Muscle of leg (tissue), 11 donors: ENCODE data around the gene TMC8. TPM values are rescaled to one million over a fixed set of nuclear protein-coding genes. Genes with fewer than 3 reads are reported as not detected.
"Not testable (repeated sequence)": the region's sequence is repeated elsewhere in the genome, so short reads cannot be mapped to it uniquely, and the experiment has no call there.

Experiments
- DNase-seq: peaks from one replicate; pipeline ENCODE4 v3.0.0; 2013
- H3K27ac ChIP-seq: one replicate; pipeline ENCODE4 v1.5.1; 2013; ENCODE audit warnings: mild to moderate bottlenecking, low read length, control low read depth
- H3K27me3 ChIP-seq: one replicate; pipeline ENCODE4 v1.6.1; 2013; ENCODE audit warnings: low read length; ENCODE audit not compliant: control insufficient read depth, insufficient read depth
- H3K36me3 ChIP-seq: one replicate; pipeline ENCODE4 v1.6.1; 2013; ENCODE audit warnings: low read length; ENCODE audit not compliant: control insufficient read depth, insufficient read depth
- H3K4me1 ChIP-seq: one replicate; pipeline ENCODE4 v1.6.1; 2013; ENCODE audit warnings: low read length; ENCODE audit not compliant: control insufficient read depth, insufficient read depth
- H3K4me3 ChIP-seq: one replicate; pipeline ENCODE4 v1.5.1; 2013; ENCODE audit warnings: low read length, control low read depth
- H3K9me3 ChIP-seq: replicated peaks from 2 replicates; pipeline ENCODE4 v1.6.1; 2013; ENCODE audit warnings: low read depth, low read length; ENCODE audit not compliant: control insufficient read depth
- WGBS: methylation state at CpG from one replicate; pipeline ENCODE4 v1.1.5; 2013; ENCODE audit warnings: missing lambda C conversion rate; ENCODE audit not compliant: insufficient coverage; 5-methylcytosine and 5-hydroxymethylcytosine counted together
- polyA plus RNA-seq, 8 donors: library from polyadenylated mRNA; unstranded; fragments of 120-200 nt; gene quantifications; one replicate each; pipeline versions ENCODE4 v1.2.1 to v1.2.3, GENCODE V29; 2013; ENCODE audit warnings: inconsistent platforms in 1 of 8, low replicate concordance in 1 of 8; ENCODE audit not compliant: insufficient read length in 8 of 8, insufficient read depth in 1 of 8
- total RNA-seq: library from RNA; stranded (reverse); fragments of 120-200 nt; gene quantifications from one replicate; pipeline ENCODE4 v1.2.4, GENCODE V29; 2013

TMC8 gene
- total and polyA plus RNA-seq, 9 donors = 1.2 to 3.8 (median 2.6) TPM

- Histone ChIP-seq H3K27me3 (peaks cover 38% of the 10 kb centered on the region), H3K36me3 (no peaks in the 10 kb centered on the region), H3K4me3 (no peak overlapping the region), H3K9me3 (no peaks in the 10 kb centered on the region), H3K27ac (no peak overlapping the region), H3K4me1 (peaks cover 32% of the 10 kb centered on the region)
- 52% methylated on average over 3 of the region's 9 CpGs for WGBS
- DNase-seq = no peak
Measured at GRCh38 chr17:78134899-78135385, 4.4 kb downstream of the TMC8 start.

DNA sequence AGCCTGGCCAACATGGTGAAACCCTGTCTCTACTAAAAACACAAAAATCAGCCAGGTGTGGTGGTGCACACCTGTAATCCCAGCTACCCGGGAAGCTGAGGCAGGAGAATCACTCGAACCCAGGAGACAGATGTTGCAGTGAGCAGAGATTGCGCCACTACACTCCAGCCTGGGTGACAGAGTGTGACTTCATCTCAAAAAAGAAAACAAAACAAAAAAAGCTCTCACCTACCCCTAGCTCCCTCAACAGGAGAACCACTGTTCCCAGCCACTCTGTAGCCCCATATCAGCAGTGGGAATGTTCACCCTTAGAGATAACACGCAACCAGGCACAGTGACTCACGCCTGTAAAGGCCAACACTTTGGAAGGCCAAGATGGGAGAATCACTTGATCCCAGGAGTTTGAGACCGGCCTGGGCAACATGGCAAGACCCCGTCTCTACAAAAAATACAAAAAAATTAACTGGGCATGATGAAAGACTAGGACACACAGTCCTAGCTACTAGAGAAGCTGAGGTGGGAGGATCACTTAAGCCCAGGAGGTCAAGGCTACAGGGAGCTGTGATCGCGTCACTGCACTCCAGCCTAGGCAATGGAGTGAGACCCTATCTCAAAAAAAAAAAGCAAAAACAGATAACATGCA, 5.4 kb downstream of the TMC8 start:
- peaks cover 33% of the 10 kb centered on the region for H3K4me1 ChIP-seq

DNA sequence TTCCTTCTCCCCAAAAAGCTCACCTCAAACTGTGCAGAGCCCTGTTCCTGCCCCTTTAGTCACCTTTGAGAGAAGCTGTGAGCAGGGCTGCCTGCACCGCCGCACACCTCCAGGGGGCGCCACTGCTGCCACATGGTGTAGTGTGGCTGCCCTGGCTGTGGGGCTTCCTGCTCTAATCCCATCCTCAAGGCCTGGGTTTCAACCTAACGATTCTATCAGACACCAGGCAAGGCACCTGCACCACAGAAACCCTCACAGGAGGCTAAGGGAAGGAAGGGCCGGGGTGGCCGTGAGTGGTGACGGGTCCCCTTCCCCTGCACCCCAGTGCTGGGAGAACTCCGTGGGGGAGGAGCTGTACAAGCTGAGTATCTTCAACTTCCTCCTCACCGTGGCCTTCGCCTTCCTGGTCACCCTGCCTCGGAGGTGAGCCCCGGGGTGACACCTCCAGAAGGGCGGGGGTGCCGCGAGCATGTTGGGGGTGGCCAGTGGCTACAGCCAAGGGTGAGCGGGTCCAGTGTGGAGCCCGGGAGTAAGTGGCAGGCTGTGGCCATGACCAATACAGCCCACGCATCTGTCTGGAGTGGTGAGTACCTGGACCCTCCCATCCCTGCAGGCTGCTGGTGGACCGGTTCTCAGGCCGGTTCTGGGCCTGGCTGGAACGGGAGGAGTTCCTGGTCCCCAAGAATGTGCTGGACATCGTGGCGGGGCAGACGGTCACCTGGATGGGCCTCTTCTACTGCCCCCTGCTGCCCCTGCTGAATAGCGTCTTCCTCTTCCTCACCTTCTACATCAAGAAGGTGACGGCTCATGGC, 7.0 kb downstream of the TMC8 start:
- Histone ChIP-seq H3K4me1 (peaks cover 34% of the 10 kb centered on the region), H3K4me3 (no peak overlapping the region), H3K27me3 (peaks cover 14% of the 10 kb centered on the region), H3K27ac (no peak overlapping the region), H3K36me3 (no peaks in the 10 kb centered on the region), H3K9me3 (no peaks in the 10 kb centered on the region)
- WGBS = 55% methylated on average over 11 of the region's 26 CpGs
- no peak for DNase-seq

More for the DNA sequence above, 5.4 kb downstream of the TMC8 start:
- Histone ChIP-seq H3K9me3 (no peaks in the 10 kb centered on the region), H3K36me3 (no peaks in the 10 kb centered on the region), H3K4me3 (no peak overlapping the region), H3K27ac (no peak overlapping the region), H3K27me3 (peaks cover 28% of the 10 kb centered on the region)
- DNase-seq = no peak
- 84% methylated on average over 4 of the region's 9 CpGs for WGBS

GRCh38 chr17:78138204-78139060, 7.9 kb downstream of the TMC8 start:
- no peak for DNase-seq
- no peak overlapping the region for H3K4me3 ChIP-seq
- WGBS = 70% methylated on average over 11 of the region's 17 CpGs
- no peaks in the 10 kb centered on the region for H3K36me3 ChIP-seq
- no peaks in the 10 kb centered on the region for H3K9me3 ChIP-seq
- H3K27ac ChIP-seq = no peak overlapping the region
- H3K27me3 ChIP-seq = peaks cover 11% of the 10 kb centered on the region
- H3K4me1 ChIP-seq = peaks cover 36% of the 10 kb centered on the region

DNA sequence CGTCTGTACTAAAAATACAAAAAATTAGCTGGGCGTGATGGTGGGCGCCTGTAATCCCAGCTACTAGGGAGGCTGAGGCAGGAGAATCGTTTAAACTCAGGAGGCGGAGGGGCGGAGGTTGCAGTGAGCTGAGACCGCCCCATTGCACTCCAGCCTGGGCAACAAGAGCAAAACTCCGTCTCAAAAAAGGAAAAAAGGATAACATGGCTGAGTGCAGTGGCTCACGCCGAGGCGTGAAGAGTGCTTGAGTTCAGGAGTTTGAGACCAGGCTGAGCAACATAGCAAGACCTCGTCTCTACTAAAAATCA, 9.2 kb downstream of the TMC8 start:
- H3K27ac ChIP-seq, DNase-seq, H3K27me3 ChIP-seq, H3K36me3 ChIP-seq, H3K9me3 ChIP-seq, H3K4me3 ChIP-seq: not testable (repeated sequence)
- H3K4me1 ChIP-seq = peaks cover 41% of the 10 kb centered on the region
- 88% methylated on average over 10 of the region's 12 CpGs for WGBS

DNA sequence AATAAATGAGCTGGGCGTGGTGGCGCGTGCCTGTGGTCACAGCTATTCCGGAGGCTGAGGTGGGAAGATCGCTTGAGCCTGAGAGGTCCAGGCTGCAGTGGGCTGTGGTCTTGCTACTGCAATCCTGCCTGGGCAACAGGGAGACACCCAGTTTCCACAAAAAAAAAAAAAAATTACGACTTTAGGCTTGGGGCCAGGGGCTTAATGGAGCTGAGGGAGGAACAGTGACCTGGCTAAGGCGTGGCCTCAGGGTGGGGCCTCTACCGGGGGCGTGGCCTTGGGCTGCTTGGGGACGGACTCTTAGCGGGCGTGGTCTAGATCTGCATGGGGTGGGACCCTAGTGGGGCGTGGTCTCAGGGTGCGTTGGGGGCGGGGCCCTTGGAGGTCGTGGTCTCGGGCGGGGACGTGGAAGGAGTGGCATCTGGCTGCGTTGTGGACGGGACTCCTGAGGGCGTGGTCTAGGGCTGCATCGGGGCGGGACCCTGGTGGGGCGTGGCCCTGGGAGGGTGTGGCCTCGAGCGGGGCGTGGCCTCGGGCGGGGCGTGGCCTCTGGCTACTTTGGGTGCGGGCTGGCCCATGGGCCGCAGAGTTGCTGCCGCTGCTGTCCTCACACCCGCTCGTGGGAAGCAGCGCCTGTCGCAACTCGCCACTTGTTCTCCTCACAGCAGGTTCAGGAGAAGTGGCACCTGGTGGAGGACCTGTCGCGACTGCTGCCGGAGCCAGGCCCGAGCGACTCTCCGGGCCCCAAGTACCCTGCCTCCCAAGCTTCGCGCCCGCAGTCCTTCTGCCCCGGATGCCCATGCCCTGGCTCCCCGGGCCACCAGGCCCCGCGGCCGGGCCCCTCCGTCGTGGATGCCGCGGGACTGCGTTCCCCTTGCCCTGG, 9.8 kb downstream of the TMC8 start:
- Histone ChIP-seq H3K27me3 (no peaks in the 10 kb centered on the region), H3K4me3 (no peak overlapping the region), H3K4me1 (peaks cover 47% of the 10 kb centered on the region), H3K27ac (no peak overlapping the region), H3K9me3 (no peaks in the 10 kb centered on the region), H3K36me3 (no peaks in the 10 kb centered on the region)
- DNase-seq = peak; percentile 76
- 27% methylated on average over 56 of the region's 58 CpGs for WGBS

- Histone ChIP-seq H3K36me3 (no peaks in the 10 kb centered on the region), H3K4me1 (peaks cover 55% of the 10 kb centered on the region), H3K9me3 (no peaks in the 10 kb centered on the region), H3K4me3 (no peak overlapping the region), H3K27me3 (no peaks in the 10 kb centered on the region), H3K27ac (peak overlapping the region; percentile 51)
- 64% methylated on average over 17 of the region's 20 CpGs for WGBS
- no peak for DNase-seq
Measured at GRCh38 chr17:78141437-78142118, 11.0 kb downstream of the TMC8 start.

DNA sequence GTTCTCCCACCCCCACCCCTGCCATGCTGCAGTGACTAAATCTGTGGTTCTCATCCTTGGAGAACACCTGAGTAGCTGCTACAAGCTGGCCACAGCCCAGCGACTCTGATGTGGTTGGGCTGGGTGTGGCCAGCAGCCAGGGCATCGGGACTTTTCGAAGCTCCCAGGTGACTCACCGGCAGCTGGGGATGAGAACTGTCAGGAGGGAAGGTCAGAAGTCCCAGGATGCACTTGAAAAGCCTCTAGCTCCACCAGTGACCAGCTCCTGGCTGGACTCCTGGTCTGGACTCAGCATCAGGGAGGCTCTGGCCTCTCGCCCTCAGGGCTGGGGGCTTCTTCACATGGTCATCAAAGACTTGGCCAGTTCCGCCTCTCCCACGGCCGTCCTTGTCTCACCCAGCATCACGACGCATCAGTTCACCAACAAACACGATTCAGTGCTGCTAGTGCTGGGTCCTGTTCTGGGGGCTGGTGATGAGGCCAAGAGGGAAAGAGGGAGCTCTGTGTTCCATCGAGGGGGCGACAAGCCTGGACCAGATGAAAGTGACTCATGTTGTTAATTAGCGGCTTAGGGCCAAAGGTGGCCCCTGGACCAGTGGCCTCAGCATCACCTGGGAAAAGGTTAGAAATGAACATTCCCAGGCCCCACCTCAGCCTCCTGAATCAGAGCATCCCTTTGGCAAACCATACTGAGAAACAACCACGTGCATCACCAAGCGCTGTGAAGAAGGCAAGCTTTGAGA, 11.7 kb downstream of the TMC8 start:
- no peak overlapping the region for H3K4me3 ChIP-seq
- H3K4me1 ChIP-seq = peaks cover 57% of the 10 kb centered on the region
- WGBS = 43% methylated on average over 6 of the region's 16 CpGs
- DNase-seq = no peak
- H3K27me3 ChIP-seq = no peaks in the 10 kb centered on the region
- H3K9me3 ChIP-seq = no peaks in the 10 kb centered on the region
- no peaks in the 10 kb centered on the region for H3K36me3 ChIP-seq
- no peak overlapping the region for H3K27ac ChIP-seq
